Spleen (tissue), 7 donors: ENCODE results near the gene COLGALT1.

Experiments
- CTCF ChIP-seq, 11 experiments: fragments of 200-600 bp in 7 of 11; fragments of 450-650 bp in 4 of 11; sonication (generic) in 4 of 11; IDR thresholded peaks in 8 of 11; conservative IDR thresholded peaks in 3 of 11; 1 replicate in 7 of 11; 2 replicates in 4 of 11; pipeline versions ENCODE4 v1.4.0 to v1.8.0; 2016 to 2021; ENCODE audit warnings: antibody characterized with exemption in 11 of 11, inconsistent platforms in 4 of 11, mild to moderate bottlenecking in 1 of 11
- POLR2A ChIP-seq, 3 donors: fragments of 450-650 bp; IDR thresholded peaks; one replicate each; pipeline ENCODE4 v1.5.1; 2017; ENCODE audit warnings: antibody characterized with exemption in 3 of 3, mild to moderate bottlenecking in 1 of 3
- donor health status: DM: no; HTN: no; CAD: no; lungs with moderate emphysema.
- donor health status: DM: no; HTN: no; CAD: no.
- donor health status: DM: no; HTN: no; CAD: no.

DNA sequence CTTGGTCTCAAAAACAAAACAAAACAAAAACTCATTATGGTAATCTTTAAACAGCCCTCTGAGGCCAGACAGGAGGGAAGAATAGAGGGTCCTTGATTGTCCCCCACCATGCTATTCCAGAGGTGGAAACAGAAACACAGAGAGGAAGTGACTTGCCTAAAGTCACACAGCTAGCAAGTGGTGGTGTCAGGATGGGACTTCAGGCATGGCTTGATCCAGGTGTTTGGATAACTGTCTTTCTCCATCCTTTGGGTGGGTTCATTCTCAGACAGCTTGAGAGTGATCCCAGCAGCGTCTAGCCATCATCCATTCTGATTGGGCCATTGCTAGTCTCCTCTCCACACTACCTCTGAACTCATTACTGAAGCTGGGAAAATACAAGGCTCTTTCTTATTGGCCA lies 12.5 kb downstream of the COLGALT1 start:
- TF ChIP-seq CTCF (IDR thresholded peaks at IDR 0.05 in 8 of 11, conservative IDR thresholded peaks at IDR 0.05 in 3 of 11) (no peak), POLR2A (IDR thresholded peaks at IDR 0.05) (no peak)
